Ovary (tissue), 3 donors: ENCODE measurements around the gene APP.

Source experiments
- EP300 ChIP-seq: sonication (generic); formaldehyde crosslinking; IDR thresholded peaks from one replicate; pipeline ENCODE4 v1.6.1; 2017; ENCODE audit warnings: antibody characterized with exemption
- POLR2A ChIP-seq: fragments of 450-650 bp; IDR thresholded peaks from one replicate; pipeline ENCODE4 v1.6.1; 2017; ENCODE audit warnings: antibody characterized with exemption, mild to moderate bottlenecking, moderate library complexity
- TF ChIP-seq, protein P1 (sequence below), 3 donors: fragments of 450-650 bp in 2 of 3; fragments of 200-600 bp in 1 of 3; IDR thresholded peaks; one replicate each; pipeline versions ENCODE4 v1.5.1 to v1.8.0; 2016 to 2022; ENCODE audit warnings: antibody characterized with exemption in 3 of 3, mild to moderate bottlenecking in 1 of 3
- donor health status: DM: no; HTN: no; CAD: no.

DNA sequence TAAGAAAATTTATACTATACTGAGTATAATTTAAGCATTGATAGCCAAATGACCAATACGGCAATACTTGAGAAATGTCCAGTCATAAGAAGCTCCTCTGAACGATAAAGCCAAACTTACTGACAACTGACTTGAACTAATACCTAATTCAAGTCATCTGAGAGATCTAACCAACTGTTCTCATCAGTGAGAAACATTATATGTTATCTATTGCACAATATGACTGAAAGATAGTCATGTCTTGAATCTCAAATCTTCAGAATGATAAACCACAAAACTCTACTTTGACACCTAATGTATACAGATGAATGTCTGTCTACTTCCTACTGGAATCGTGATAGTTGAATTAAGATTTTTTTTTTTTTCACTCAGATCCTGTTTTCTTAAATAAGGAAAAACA lies 39.0 kb downstream of the APP start:
- TF ChIP-seq, protein P1, sequence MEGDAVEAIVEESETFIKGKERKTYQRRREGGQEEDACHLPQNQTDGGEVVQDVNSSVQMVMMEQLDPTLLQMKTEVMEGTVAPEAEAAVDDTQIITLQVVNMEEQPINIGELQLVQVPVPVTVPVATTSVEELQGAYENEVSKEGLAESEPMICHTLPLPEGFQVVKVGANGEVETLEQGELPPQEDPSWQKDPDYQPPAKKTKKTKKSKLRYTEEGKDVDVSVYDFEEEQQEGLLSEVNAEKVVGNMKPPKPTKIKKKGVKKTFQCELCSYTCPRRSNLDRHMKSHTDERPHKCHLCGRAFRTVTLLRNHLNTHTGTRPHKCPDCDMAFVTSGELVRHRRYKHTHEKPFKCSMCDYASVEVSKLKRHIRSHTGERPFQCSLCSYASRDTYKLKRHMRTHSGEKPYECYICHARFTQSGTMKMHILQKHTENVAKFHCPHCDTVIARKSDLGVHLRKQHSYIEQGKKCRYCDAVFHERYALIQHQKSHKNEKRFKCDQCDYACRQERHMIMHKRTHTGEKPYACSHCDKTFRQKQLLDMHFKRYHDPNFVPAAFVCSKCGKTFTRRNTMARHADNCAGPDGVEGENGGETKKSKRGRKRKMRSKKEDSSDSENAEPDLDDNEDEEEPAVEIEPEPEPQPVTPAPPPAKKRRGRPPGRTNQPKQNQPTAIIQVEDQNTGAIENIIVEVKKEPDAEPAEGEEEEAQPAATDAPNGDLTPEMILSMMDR (IDR thresholded peaks at IDR 0.05) = no peak
- no peak for TF ChIP-seq EP300
- TF ChIP-seq POLR2A = no peak
